Measurements from ENCODE around the gene FAM120A. TPM values are rescaled to one million over a fixed set of nuclear protein-coding genes. Genes with fewer than 3 reads are reported as not detected.

The FAM120A gene
- total RNA-seq, 1 experiment from 2014 or later: 43.2 TPM

DNA sequence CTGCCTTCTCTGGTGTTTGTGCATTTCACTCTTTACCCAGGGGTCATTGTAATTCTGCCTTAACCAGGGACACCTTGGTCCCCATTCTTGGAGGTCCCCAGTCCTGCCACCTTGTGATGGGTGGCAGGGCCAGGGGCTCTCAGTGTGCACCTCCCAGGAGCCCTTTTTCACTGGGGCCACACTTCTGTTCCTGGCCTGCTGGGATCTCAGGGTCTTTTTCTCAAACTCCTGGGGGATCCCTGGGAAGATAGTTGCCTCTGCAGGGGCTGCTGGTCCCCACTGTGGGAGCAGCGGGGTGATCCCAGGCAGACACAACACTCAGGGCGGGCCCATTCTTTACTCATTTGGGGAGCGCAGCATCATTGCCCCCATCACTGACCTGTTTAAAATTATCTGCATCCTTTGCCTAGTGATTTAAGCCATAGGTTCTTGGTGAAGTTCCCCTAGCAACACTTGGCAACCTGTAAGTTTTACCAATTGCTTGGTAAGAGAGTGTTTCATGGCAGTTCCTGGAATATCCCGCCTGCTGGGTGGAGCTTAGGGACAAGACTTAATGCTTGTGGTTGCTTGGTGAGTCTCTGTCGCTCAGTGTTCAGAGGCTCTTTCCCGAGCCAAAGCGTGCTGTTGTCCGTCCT is 140.6 kb downstream of the FAM120A start:
- Mint-ChIP-seq H3K27ac (ENCODE audit: unreplicated experiment) (no peak overlapping the region), H3K4me1 (ENCODE audit: low read depth, unreplicated experiment) (no peaks in the 10 kb centered on the region)
- POLR2A ChIA-PET: no interaction called here

DNA sequence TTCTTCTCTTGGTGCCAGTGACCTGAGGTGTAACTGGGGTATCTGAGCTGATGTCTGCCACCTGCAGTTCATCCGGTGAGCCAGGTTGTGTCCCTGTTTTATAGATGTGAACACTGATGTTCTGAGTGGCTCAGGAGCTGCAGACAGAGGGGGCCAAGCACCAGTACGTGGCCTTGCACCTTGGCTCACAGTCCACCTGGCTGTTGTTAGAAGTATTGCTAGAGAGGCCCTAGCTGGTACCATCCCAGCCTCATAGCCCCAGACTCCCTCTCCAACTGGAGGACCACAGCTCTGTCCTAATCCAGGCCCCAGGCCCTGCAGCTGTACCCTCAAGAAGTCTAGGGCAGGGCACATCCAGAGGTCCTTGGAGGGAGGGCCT is 141.1 kb downstream of the FAM120A start:
- Histone ChIP-seq H3K9me3 (no peaks in the 10 kb centered on the region), H3K4me1 (peaks cover 3% of the 10 kb centered on the region; the same call in 1 of the 2 replicates), H3K27me3 (replicated peaks; ENCODE audit: control insufficient read depth, insufficient read depth, low read length) (no peaks in the 10 kb centered on the region), H3K36me3 (ENCODE audit: control insufficient read depth, insufficient read depth, low read length) (no peaks in the 10 kb centered on the region), H3K4me3 (ENCODE audit: low read depth, low read length) (no peak overlapping the region)
- H3K9me3 Mint-ChIP-seq (ENCODE audit: unreplicated experiment): no peaks in the 10 kb centered on the region
- H3K4me1 Mint-ChIP-seq (ENCODE audit: low read depth, unreplicated experiment): no peaks in the 10 kb centered on the region
- BruUV-seq (replicated peaks): no TSS peak
- H3K27me3 Mint-ChIP-seq (ENCODE audit: insufficient read depth, unreplicated experiment): no peaks in the 10 kb centered on the region
- H3K27ac Mint-ChIP-seq (ENCODE audit: unreplicated experiment): no peak overlapping the region
- no peak overlapping the region for H3K4me3 Mint-ChIP-seq (ENCODE audit: unreplicated experiment)
- CTCF ChIA-PET: no interaction called here
- DNase-seq: peak in 1 of 2 experiments; percentile 20
- no peaks in the 10 kb centered on the region for H3K36me3 Mint-ChIP-seq (ENCODE audit: insufficient read depth, unreplicated experiment)
- TF ChIP-seq CTCF (IDR thresholded peaks at IDR 0.05; ENCODE audit: insufficient read depth in 1 of 2, low read depth in 1 of 2, low read length in 1 of 2, severe bottlenecking in 1 of 2, unreplicated experiment in 1 of 2): peak in 1 of 2 experiments; percentile 16
- POLR2A ChIA-PET: no interaction called here
- intact Hi-C loops (cut with micrococcal nuclease; ENCODE audit: unreplicated experiment): no loop called here

More for the DNA sequence above, 140.6 kb downstream of the FAM120A start:
- H3K4me3 Mint-ChIP-seq (ENCODE audit: unreplicated experiment): no peak overlapping the region
- Histone ChIP-seq H3K4me3 (ENCODE audit: low read depth, low read length) (no peak overlapping the region), H3K4me1 (peaks cover 3% of the 10 kb centered on the region; the same call in 1 of the 2 replicates), H3K36me3 (ENCODE audit: control insufficient read depth, insufficient read depth, low read length) (no peaks in the 10 kb centered on the region), H3K9me3 (no peaks in the 10 kb centered on the region), H3K27me3 (replicated peaks; ENCODE audit: control insufficient read depth, insufficient read depth, low read length) (no peaks in the 10 kb centered on the region)
- BruUV-seq (replicated peaks): no TSS peak
- intact Hi-C loops (cut with micrococcal nuclease; ENCODE audit: unreplicated experiment): no loop called here
- TF ChIP-seq CTCF (IDR thresholded peaks at IDR 0.05; ENCODE audit: insufficient read depth in 1 of 2, low read depth in 1 of 2, low read length in 1 of 2, severe bottlenecking in 1 of 2, unreplicated experiment in 1 of 2): no peak
- H3K36me3 Mint-ChIP-seq (ENCODE audit: insufficient read depth, unreplicated experiment): no peaks in the 10 kb centered on the region
- DNase-seq: no peak
- H3K9me3 Mint-ChIP-seq (ENCODE audit: unreplicated experiment): no peaks in the 10 kb centered on the region
- H3K27me3 Mint-ChIP-seq (ENCODE audit: insufficient read depth, unreplicated experiment): no peaks in the 10 kb centered on the region
- CTCF ChIA-PET: no interaction called here

DNA sequence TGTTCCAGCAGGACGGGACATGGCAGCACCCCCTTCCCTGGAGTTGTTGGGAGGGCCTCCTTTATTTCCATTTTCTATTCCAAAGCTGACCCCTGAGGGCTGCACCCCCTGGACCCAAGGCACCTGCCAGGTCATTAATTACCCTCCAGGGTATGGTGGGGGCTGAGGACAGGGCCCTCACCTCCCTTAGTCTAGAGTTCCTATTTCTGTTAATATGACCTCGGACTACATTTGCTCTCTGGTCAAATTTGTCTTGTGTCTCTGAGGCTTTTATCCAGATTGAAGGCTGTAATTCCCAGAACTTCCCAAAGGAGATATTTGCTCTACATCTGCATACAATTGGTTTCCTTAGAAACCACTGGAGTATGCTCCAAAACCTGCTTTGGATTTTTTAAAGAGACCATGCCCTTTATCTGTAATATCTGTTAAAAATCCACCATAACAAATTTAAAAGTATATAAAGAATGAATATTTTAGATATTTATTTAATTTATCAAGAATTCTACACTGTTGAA is 141.7 kb downstream of the FAM120A start:
- ChIA-PET CTCF (no interaction called here), POLR2A (no interaction called here)
- no TSS peak for BruUV-seq (replicated peaks)
- H3K4me3 Mint-ChIP-seq (ENCODE audit: unreplicated experiment): no peak overlapping the region
- no peaks in the 10 kb centered on the region for H3K4me1 Mint-ChIP-seq (ENCODE audit: low read depth, unreplicated experiment)
- DNase-seq: no peak
- peaks cover 3% of the 10 kb centered on the region; the same call in 1 of the 2 replicates for H3K4me1 ChIP-seq
- H3K4me3 ChIP-seq (ENCODE audit: low read depth, low read length): no peak overlapping the region
- H3K36me3 Mint-ChIP-seq (ENCODE audit: insufficient read depth, unreplicated experiment): no peaks in the 10 kb centered on the region
- H3K9me3 Mint-ChIP-seq (ENCODE audit: unreplicated experiment): no peaks in the 10 kb centered on the region
- no peaks in the 10 kb centered on the region for H3K27me3 ChIP-seq (replicated peaks; ENCODE audit: control insufficient read depth, insufficient read depth, low read length)
- TF ChIP-seq CTCF (IDR thresholded peaks at IDR 0.05; ENCODE audit: insufficient read depth in 1 of 2, low read depth in 1 of 2, low read length in 1 of 2, severe bottlenecking in 1 of 2, unreplicated experiment in 1 of 2): no peak
- H3K36me3 ChIP-seq (ENCODE audit: control insufficient read depth, insufficient read depth, low read length): no peaks in the 10 kb centered on the region
- no peaks in the 10 kb centered on the region for H3K27me3 Mint-ChIP-seq (ENCODE audit: insufficient read depth, unreplicated experiment)
- no peaks in the 10 kb centered on the region for H3K9me3 ChIP-seq
- no peak overlapping the region for H3K27ac Mint-ChIP-seq (ENCODE audit: unreplicated experiment)
- intact Hi-C loops (cut with micrococcal nuclease; ENCODE audit: unreplicated experiment): no loop called here
